Spleen (tissue), 7 donors: ENCODE results near the gene YOD1.
A peak's percentile ranks its signal among the peaks of the same experiment; 100 is the strongest.

ENCODE experiments used
- POLR2A ChIP-seq, 3 donors: fragments of 450-650 bp; IDR thresholded peaks; one replicate each; pipeline ENCODE4 v1.5.1; 2017; ENCODE audit warnings: antibody characterized with exemption in 3 of 3, mild to moderate bottlenecking in 1 of 3
- POLR2AphosphoS5 ChIP-seq, 3 donors: sonication (generic); formaldehyde crosslinking; IDR thresholded peaks; one replicate each; pipeline ENCODE4 v1.5.1; 2017; ENCODE audit warnings: antibody characterized with exemption in 3 of 3
- TF ChIP-seq, protein P1 (sequence below), 11 experiments: fragments of 200-600 bp in 7 of 11; fragments of 450-650 bp in 4 of 11; sonication (generic) in 4 of 11; IDR thresholded peaks in 8 of 11; conservative IDR thresholded peaks in 3 of 11; 1 replicate in 7 of 11; 2 replicates in 4 of 11; pipeline versions ENCODE4 v1.4.0 to v1.8.0; 2016 to 2021; ENCODE audit warnings: antibody characterized with exemption in 11 of 11, inconsistent platforms in 4 of 11, mild to moderate bottlenecking in 1 of 11
- donor health status: DM: no; HTN: no; CAD: no; lungs with moderate emphysema.
- donor health status: DM: no; HTN: no; CAD: no.
- donor health status: DM: no; HTN: no; CAD: no.

GRCh38 chr1:207004931-207005830 is 45.8 kb downstream of the YOD1 start:
- TF ChIP-seq POLR2A (IDR thresholded peaks at IDR 0.05) (no peak), POLR2AphosphoS5 (IDR thresholded peaks at IDR 0.05) (no peak)
- TF ChIP-seq, protein P1, sequence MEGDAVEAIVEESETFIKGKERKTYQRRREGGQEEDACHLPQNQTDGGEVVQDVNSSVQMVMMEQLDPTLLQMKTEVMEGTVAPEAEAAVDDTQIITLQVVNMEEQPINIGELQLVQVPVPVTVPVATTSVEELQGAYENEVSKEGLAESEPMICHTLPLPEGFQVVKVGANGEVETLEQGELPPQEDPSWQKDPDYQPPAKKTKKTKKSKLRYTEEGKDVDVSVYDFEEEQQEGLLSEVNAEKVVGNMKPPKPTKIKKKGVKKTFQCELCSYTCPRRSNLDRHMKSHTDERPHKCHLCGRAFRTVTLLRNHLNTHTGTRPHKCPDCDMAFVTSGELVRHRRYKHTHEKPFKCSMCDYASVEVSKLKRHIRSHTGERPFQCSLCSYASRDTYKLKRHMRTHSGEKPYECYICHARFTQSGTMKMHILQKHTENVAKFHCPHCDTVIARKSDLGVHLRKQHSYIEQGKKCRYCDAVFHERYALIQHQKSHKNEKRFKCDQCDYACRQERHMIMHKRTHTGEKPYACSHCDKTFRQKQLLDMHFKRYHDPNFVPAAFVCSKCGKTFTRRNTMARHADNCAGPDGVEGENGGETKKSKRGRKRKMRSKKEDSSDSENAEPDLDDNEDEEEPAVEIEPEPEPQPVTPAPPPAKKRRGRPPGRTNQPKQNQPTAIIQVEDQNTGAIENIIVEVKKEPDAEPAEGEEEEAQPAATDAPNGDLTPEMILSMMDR (IDR thresholded peaks at IDR 0.05 in 8 of 11, conservative IDR thresholded peaks at IDR 0.05 in 3 of 11) = peak; percentile 41 to 82 (median 67)
